GM12864 (cell line): ENCODE data around the gene ATAD3A.

Experiments
- DNase-seq: peaks from one replicate; pipeline ENCODE4 v3.0.0-alpha.2; 2011; ENCODE audit warnings: low read depth
- H3K4me3 ChIP-seq: 2 replicates; pipeline ENCODE4 v1.5.1; 2011; ENCODE audit warnings: mild to moderate bottlenecking, low read depth, low read length, control low read depth
- CTCF ChIP-seq: IDR thresholded peaks from 2 replicates; pipeline ENCODE4 v1.5.1; 2011; ENCODE audit warnings: low read depth, mild to moderate bottlenecking, moderate library complexity, low read length, control low read depth, inconsistent platforms; ENCODE audit errors: missing control alignments

ATAD3A gene

DNA sequence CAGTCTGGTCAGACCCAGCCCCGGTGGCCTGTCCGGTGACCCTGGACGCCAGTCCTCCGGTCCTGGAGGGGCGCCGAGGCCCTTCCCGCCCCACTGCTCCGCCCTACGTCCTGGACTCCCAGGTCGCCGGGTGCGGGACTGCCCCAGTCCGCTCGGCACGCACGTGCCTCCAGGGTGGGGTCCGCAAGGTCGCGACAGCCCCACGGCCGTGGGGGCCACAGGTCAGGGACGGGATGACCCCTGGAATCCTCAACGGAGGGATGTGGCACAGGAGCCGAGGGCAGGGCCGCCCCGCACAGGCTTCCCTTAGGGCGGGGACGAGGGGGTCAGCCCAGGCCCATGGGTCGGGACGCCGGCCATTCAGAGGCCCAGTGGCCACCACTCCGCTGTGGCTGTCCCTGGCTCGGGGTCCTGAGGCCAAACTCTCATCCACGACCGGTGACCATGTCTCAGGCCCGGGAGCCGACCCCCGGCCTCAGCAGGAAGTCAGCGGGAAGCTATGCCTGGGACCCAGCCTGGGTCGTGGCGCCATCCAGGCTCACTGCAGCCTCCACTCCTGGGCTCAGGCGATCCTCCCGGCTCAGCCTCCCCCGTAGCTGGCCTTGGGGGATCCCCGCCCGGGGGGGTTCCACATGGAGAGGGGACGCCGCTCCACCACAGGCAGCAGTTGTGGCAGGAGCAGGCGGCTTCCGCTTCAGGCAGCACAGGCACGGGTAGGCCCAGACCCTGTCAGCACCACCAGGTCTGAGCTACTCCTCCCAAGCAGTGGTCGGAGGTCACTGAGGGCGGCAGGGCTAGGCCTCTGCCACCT is 29.1 kb downstream of the ATAD3A start:
- no peak for TF ChIP-seq CTCF
- no peak overlapping the region for H3K4me3 ChIP-seq
- DNase-seq = no peak

DNA sequence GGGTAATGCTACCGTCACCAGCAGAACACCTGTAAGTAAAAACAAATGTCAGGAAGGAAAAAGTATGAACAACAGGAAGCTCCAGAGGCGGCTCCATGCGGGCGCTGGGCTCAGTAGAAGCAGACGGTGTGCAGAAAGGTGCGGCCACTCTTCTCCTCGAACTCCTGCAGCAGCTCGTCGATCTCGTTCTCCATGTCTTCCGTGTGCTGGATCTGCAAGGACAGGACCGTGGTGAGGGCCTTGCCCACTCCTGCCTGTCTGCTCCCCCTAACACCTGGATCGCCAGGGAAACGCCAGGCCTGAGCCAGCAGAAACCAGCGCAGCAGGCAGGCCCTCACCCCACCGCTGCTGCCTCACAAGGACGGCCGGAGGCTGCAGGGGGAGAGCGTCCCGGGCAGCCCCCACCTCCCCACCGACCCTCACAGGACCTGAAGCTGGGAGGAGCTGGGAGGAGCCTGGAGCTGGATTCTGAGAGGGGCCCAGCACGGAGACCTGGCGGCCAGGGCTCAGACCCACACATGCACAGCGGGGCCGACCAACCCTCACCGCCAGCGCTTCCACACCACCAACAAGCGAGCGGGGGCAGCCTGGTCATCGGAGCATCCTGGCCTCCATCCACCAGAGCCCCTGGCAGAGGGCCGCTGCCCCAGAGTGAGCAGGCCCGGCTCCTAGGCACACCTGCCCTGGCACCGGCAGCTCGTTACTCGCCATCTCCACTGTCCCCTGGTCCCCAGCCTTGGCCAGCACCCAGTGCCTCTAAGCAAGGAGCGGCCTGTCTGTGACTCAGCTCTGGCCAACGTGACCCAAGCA is 30.2 kb downstream of the ATAD3A start:
- no peak for TF ChIP-seq CTCF
- no peak overlapping the region for H3K4me3 ChIP-seq
- no peak for DNase-seq

- TF ChIP-seq CTCF = no peak
- DNase-seq = no peak
Measured at GRCh38 chr1:1542766-1543705, 31.1 kb downstream of the ATAD3A start.

GRCh38 chr1:1543706-1544099 is 31.7 kb downstream of the ATAD3A start:
- H3K4me3 ChIP-seq = no peak overlapping the region
- TF ChIP-seq CTCF = no peak
- DNase-seq = no peak

More at GRCh38 chr1:1542766-1543705, 31.1 kb downstream of the ATAD3A start:
- no peak overlapping the region for H3K4me3 ChIP-seq

- no peak overlapping the region for H3K4me3 ChIP-seq
- DNase-seq = no peak
- TF ChIP-seq CTCF = no peak
Measured at GRCh38 chr1:1544544-1544943, 32.6 kb downstream of the ATAD3A start.

- no peak overlapping the region for H3K4me3 ChIP-seq
- no peak for DNase-seq
- TF ChIP-seq CTCF = no peak
Measured at GRCh38 chr1:1545946-1546737, 34.2 kb downstream of the ATAD3A start.
